ENCODE results near the gene MYO10. TPM values are rescaled to one million over a fixed set of nuclear protein-coding genes. Genes with fewer than 3 reads are reported as not detected.

Gene MYO10
- total and polyA plus RNA-seq, 2 of the 8 experiments (the other 6 are each of a cell fraction or from before 2014, with no cell fraction given): 21.5 to 107 TPM

- 93% methylated on average over 4 of the region's 4 CpGs; no CpG with 5 or more reads in 1 of the 2 experiments for WGBS, 2 experiments (ENCODE audit: extremely low coverage in 1 of 2, insufficient coverage in 1 of 2, insufficient read length in 1 of 2, insufficient replicate concordance in 2 of 2, low coverage in 1 of 2, low lambda C conversion rate in 2 of 2, missing lambda C conversion rate in 1 of 2)
- TF ChIP-seq EZH2 (IDR thresholded peaks at IDR 0.05; ENCODE audit: low read depth, low read length, severe bottlenecking) (no peak), SP4 (IDR thresholded peaks at IDR 0.05; ENCODE audit: low read length) (no peak), NANOG (IDR thresholded peaks at IDR 0.05; ENCODE audit: insufficient read depth, low read depth, low read length, poor library complexity, severe bottlenecking) (no peak)
- TF ChIP-seq, protein P1, sequence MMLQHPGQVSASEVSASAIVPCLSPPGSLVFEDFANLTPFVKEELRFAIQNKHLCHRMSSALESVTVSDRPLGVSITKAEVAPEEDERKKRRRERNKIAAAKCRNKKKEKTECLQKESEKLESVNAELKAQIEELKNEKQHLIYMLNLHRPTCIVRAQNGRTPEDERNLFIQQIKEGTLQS (IDR thresholded peaks at IDR 0.05; ENCODE audit: insufficient read depth, low read depth, low read length): no peak
- TF ChIP-seq, protein P2, sequence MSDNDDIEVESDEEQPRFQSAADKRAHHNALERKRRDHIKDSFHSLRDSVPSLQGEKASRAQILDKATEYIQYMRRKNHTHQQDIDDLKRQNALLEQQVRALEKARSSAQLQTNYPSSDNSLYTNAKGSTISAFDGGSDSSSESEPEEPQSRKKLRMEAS (IDR thresholded peaks at IDR 0.05): no peak
These were observed 29.8 kb downstream of the MYO10 start for GRCh38 chr5:16906255-16906654.

More at GRCh38 chr5:16906255-16906654, 29.8 kb downstream of the MYO10 start:
- Histone ChIP-seq H2BK12ac (ENCODE audit: low read depth, low read length) (no peak overlapping the region), H3K14ac (ENCODE audit: insufficient read length) (no peak overlapping the region), H2BK5ac (ENCODE audit: low read depth, low read length) (no peak overlapping the region), H3K9ac (replicated peaks in 1 of 4; ENCODE audit: extremely low read depth in 1 of 4, low read depth in 3 of 4, low read length in 3 of 4) (no peak overlapping the region), H3K79me1 (ENCODE audit: low read depth, low read length) (peaks cover 12% of the 10 kb centered on the region), H3K4ac (replicated peaks; ENCODE audit: insufficient read length, low read depth, low read length) (no peak overlapping the region), H2BK120ac (replicated peaks; ENCODE audit: low read depth, low read length) (no peak overlapping the region), H2BK20ac (ENCODE audit: low read length) (no peak overlapping the region), H2BK15ac (ENCODE audit: low read length) (no peak overlapping the region), H3K4me3 (ENCODE audit: extremely low read depth in 1 of 4, insufficient read depth in 2 of 4, low read depth in 3 of 4, low read length in 4 of 4) (no peak overlapping the region), H3K27ac (ENCODE audit: low read depth, low read length) (no peak overlapping the region), H3K9me3 (ENCODE audit: insufficient read depth in 2 of 2, low read depth in 1 of 2, low read length in 1 of 2) (no peaks in the 10 kb centered on the region), H4K20me1 (replicated peaks in 1 of 2; ENCODE audit: control insufficient read depth in 1 of 2, insufficient read depth in 2 of 2, low read length in 2 of 2) (peaks cover 0 to 3% of the 10 kb centered on the region in 2 experiments), H3K79me2 (ENCODE audit: control insufficient read depth in 1 of 2, insufficient read depth in 2 of 2, low read length in 2 of 2) (peaks cover 9 to 79% of the 10 kb centered on the region in 2 experiments; a peak in 3 of 4 replicates), H3K56ac (replicated peaks; ENCODE audit: insufficient read length, low read depth, low read length) (no peak overlapping the region), H3K18ac (ENCODE audit: extremely low read depth, low read length) (no peak overlapping the region), H3K27me3 (replicated peaks in 1 of 4; ENCODE audit: control insufficient read depth in 3 of 4, extremely low read depth in 1 of 4, insufficient read depth in 3 of 4, low read length in 3 of 4) (no peaks in the 10 kb centered on the region), H3K36me3 (ENCODE audit: control insufficient read depth in 2 of 4, insufficient read depth in 4 of 4, low read length in 3 of 4) (no peaks in the 10 kb centered on the region), H3K4me2 (ENCODE audit: insufficient read depth in 1 of 2, low read depth in 2 of 2, low read length in 2 of 2) (no peak overlapping the region), H4K91ac (replicated peaks; ENCODE audit: insufficient read length, low read length) (no peak overlapping the region), H2AK5ac (ENCODE audit: low read depth, low read length) (no peak overlapping the region; the same call in 1 of the 2 replicates), H3K23me2 (ENCODE audit: low read depth, low read length) (no peaks in the 10 kb centered on the region), H3K4me1 (replicated peaks in 1 of 4; ENCODE audit: control insufficient read depth in 3 of 4, insufficient read depth in 4 of 4, low read length in 3 of 4) (peaks cover 0 to 5% (median 2%) of the 10 kb centered on the region in 4 experiments; a peak in 5 of 7 replicates), H4K8ac (ENCODE audit: extremely low read depth, insufficient read depth, low read length) (no peak overlapping the region), H2AFZ (ENCODE audit: low read length) (no peak overlapping the region), H3K23ac (ENCODE audit: insufficient read length) (no peak overlapping the region), H4K5ac (ENCODE audit: insufficient read length, low read depth, low read length) (no peak overlapping the region)
- CTCF ChIA-PET (ENCODE audit: partially characterized antibody): interaction anchor here (0.6 to 1.1 kb wide), 3 partner anchors 10 to 403 kb away, joined by 3 read pairs; no protein-coding TSS in a partner anchor
- FAIRE-seq (no peak), DNase-seq (ENCODE audit: low read depth in 1 of 2, low spot score in 2 of 2) (no peak)
- POLR2A ChIA-PET (ENCODE audit: partially characterized antibody): no interaction called here
